ENCODE results near the gene TGFBR3.

- TF ChIP-seq CTCF (IDR thresholded peaks at IDR 0.05): no peak
- no peak for TF ChIP-seq POLR2A (IDR thresholded peaks at IDR 0.05)
Observed at GRCh38 chr1:91813813-91814212, 72.1 kb downstream of the TGFBR3 start.

Data from Peyer's patch (tissue), 4 donors.